Loucy (cell line): Measurements from ENCODE around the gene CCS.

Experiments used
- CTCF ChIP-seq: fragments of 200-600 bp; sonication (generic); conservative IDR thresholded peaks from 2 replicates; pipeline ENCODE4 v1.5.1; 2014; ENCODE audit warnings: mild to moderate bottlenecking, antibody characterized with exemption, low read length
- EZH2phosphoT487 ChIP-seq: fragments of 200-600 bp; IDR thresholded peaks from 2 replicates; pipeline ENCODE4 v1.6.1; 2018; ENCODE audit warnings: antibody characterized with exemption, mild to moderate bottlenecking, moderate library complexity, borderline replicate concordance

DNA sequence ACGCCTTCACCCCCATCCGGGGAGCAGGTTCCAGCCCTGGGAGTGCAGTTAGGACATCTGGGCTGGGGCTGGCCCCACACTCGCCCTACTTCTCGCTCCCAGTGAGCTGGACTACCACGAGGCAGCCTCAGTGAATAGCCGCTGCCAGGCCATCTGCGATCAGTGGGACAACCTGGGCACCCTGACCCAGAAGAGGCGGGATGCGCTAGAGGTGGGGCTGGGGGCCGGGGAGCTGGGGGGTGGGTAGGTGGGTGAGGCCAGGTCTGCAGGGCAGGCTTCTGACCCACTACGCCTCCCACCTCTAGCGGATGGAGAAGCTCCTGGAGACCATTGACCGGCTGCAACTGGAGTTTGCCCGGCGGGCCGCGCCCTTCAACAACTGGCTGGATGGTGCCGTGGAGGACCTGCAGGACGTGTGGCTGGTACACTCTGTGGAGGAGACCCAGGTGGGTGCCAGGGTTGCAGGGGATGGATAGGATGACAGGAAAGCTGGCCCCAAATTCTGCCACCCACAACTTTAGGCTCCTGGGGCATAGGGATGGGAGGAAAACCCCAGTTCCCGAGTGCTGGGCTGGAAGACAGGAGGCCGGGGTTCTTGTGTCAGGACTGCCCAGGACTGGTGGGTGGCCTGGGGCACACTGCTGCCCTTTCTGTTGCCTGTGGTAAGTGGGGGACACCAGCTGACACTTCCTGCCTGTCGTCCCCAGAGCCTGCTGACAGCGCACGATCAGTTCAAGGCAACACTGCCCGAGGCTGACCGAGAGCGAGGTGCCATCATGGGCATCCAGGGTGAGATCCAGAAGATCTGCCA is 32.9 kb upstream of the CCS start:
- no peak for TF ChIP-seq EZH2phosphoT487
- TF ChIP-seq CTCF, result no peak
